ENCODE results near the gene EHMT1.

DNA sequence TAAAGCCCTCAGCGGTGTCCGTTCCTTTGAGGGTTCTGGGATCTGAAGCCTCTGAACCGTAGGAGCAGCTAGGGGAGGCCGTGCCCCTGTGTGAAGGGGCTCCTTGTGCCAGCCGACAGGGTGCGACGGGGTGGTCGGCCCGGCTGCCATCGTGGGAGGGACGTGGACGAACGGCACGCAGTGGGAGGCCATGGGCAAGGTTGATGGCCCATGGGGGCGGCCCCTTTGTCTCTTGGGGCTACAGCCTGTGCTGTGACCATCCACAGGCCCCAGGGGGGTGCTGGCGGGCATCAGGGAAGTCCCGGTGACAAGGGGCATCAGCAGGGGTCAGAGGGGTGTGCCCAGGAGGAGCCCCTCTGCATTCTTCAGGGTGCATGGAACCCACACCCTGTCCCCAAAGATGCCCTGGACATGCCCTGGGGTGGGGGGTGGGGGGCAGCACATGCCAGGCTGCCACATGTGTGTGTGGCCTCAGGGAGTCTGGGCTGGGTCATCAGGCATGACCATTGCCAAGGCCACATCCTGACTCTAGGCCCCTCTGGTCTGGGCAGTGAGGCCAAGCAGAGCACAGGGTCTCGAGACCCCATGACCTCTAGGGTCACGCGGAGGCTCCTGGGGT, 209.2 kb downstream of the EHMT1 start:
- TF ChIP-seq NPAS2 (CRISPR knock-in tag; IDR thresholded peaks at IDR 0.05; ENCODE audit: borderline replicate concordance) (no peak), ZNF749 (CRISPR knock-in tag; IDR thresholded peaks at IDR 0.05; ENCODE audit: borderline replicate concordance) (no peak), ZNF207 (IDR thresholded peaks at IDR 0.05; ENCODE audit: borderline replicate concordance) (no peak), BHLHE40 (IDR thresholded peaks at IDR 0.05; ENCODE audit: low read length) (no peak), CEBPG (CRISPR knock-in tag; IDR thresholded peaks at IDR 0.05) (no peak), ADNP (CRISPR knock-in tag; IDR thresholded peaks at IDR 0.05) (no peak), POLR2AphosphoS5 (IDR thresholded peaks at IDR 0.05; ENCODE audit: low read depth, low read length) (no peak), EZH2 (conservative IDR thresholded peaks at IDR 0.05; ENCODE audit: low read depth, low read length) (no peak)
- TF ChIP-seq, protein P1, sequence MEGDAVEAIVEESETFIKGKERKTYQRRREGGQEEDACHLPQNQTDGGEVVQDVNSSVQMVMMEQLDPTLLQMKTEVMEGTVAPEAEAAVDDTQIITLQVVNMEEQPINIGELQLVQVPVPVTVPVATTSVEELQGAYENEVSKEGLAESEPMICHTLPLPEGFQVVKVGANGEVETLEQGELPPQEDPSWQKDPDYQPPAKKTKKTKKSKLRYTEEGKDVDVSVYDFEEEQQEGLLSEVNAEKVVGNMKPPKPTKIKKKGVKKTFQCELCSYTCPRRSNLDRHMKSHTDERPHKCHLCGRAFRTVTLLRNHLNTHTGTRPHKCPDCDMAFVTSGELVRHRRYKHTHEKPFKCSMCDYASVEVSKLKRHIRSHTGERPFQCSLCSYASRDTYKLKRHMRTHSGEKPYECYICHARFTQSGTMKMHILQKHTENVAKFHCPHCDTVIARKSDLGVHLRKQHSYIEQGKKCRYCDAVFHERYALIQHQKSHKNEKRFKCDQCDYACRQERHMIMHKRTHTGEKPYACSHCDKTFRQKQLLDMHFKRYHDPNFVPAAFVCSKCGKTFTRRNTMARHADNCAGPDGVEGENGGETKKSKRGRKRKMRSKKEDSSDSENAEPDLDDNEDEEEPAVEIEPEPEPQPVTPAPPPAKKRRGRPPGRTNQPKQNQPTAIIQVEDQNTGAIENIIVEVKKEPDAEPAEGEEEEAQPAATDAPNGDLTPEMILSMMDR (CRISPR knock-in tag; IDR thresholded peaks at IDR 0.05) = no peak
- TF ChIP-seq, protein P2, sequence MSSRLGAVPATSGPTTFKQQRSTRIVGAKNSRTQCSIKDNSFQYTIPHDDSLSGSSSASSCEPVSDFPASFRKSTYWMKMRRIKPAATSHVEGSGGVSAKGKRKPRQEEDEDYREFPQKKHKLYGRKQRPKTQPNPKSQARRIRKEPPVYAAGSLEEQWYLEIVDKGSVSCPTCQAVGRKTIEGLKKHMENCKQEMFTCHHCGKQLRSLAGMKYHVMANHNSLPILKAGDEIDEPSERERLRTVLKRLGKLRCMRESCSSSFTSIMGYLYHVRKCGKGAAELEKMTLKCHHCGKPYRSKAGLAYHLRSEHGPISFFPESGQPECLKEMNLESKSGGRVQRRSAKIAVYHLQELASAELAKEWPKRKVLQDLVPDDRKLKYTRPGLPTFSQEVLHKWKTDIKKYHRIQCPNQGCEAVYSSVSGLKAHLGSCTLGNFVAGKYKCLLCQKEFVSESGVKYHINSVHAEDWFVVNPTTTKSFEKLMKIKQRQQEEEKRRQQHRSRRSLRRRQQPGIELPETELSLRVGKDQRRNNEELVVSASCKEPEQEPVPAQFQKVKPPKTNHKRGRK (CRISPR knock-in tag; IDR thresholded peaks at IDR 0.05) = no peak
- TF ChIP-seq, protein P3, sequence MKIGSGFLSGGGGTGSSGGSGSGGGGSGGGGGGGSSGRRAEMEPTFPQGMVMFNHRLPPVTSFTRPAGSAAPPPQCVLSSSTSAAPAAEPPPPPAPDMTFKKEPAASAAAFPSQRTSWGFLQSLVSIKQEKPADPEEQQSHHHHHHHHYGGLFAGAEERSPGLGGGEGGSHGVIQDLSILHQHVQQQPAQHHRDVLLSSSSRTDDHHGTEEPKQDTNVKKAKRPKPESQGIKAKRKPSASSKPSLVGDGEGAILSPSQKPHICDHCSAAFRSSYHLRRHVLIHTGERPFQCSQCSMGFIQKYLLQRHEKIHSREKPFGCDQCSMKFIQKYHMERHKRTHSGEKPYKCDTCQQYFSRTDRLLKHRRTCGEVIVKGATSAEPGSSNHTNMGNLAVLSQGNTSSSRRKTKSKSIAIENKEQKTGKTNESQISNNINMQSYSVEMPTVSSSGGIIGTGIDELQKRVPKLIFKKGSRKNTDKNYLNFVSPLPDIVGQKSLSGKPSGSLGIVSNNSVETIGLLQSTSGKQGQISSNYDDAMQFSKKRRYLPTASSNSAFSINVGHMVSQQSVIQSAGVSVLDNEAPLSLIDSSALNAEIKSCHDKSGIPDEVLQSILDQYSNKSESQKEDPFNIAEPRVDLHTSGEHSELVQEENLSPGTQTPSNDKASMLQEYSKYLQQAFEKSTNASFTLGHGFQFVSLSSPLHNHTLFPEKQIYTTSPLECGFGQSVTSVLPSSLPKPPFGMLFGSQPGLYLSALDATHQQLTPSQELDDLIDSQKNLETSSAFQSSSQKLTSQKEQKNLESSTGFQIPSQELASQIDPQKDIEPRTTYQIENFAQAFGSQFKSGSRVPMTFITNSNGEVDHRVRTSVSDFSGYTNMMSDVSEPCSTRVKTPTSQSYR (CRISPR knock-in tag; IDR thresholded peaks at IDR 0.05; ENCODE audit: borderline replicate concordance) = no peak

All from HepG2 (cell line).